SJCRH30 (cell line): ENCODE results near the gene SEMA4B. TPM values are rescaled to one million over a fixed set of nuclear protein-coding genes. Genes with fewer than 3 reads are reported as not detected.

Experiments used
- DNase-seq, 2 experiments: peaks; one replicate each; pipeline ENCODE4 v3.0.0-alpha.2; 2015 to 2020
- H3K27ac ChIP-seq: fragments of 250-450 bp; sonication (Bioruptor Pico); 2 replicates; pipeline ENCODE4 v1.5.1; 2020; ENCODE audit warnings: mild to moderate bottlenecking, moderate library complexity
- H3K27me3 ChIP-seq: fragments of 250-450 bp; sonication (Bioruptor Pico); 2 replicates; pipeline ENCODE4 v1.5.1; 2020; ENCODE audit warnings: mild to moderate bottlenecking, moderate library complexity
- H3K36me3 ChIP-seq: fragments of 250-450 bp; sonication (Bioruptor Pico); 2 replicates; pipeline ENCODE4 v1.5.1; 2020; ENCODE audit warnings: mild to moderate bottlenecking, moderate library complexity
- H3K4me1 ChIP-seq: fragments of 250-450 bp; sonication (Bioruptor Pico); 2 replicates; pipeline ENCODE4 v1.5.1; 2020; ENCODE audit warnings: mild to moderate bottlenecking, moderate library complexity
- H3K4me3 ChIP-seq: fragments of 250-450 bp; sonication (Bioruptor Pico); 2 replicates; pipeline ENCODE4 v1.5.1; 2020; ENCODE audit warnings: mild to moderate bottlenecking, moderate library complexity
- H3K9me3 ChIP-seq: fragments of 250-450 bp; sonication (Bioruptor Pico); replicated peaks from 2 replicates; pipeline ENCODE4 v1.5.1; 2020; ENCODE audit warnings: mild to moderate bottlenecking, moderate library complexity
- total RNA-seq: library from RNA; depleted of rRNA; stranded (reverse); fragments of >200 nt; shearing (Covaris generic); gene quantifications from 2 replicates; pipeline ENCODE4 v1.2.3, GENCODE V29; 2014

The SEMA4B gene
- total RNA-seq, 1 experiment from 2014 or later, result 2.2 TPM

DNA sequence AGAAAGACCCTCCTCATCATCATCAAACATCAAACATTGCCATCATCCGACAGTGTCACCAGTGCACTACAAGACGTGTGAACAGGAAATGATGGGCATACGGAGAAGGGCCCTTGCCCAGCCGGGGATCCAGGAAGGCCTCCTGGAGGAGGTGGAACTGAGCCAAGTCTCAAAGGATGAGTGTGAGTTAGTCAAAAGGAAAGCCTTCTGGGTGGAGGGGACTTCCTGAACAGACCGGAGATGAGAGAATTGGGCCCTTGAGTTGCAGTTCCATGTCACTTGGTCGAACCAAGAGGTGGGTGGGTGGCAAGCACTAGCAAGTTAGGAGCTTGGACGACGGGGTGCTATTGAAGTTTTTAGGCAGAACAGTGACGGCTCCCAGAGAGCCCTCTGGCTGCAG lies 8.5 kb downstream of the SEMA4B start:
- Histone ChIP-seq H3K4me3 (no peak overlapping the region), H3K27me3 (no peaks in the 10 kb centered on the region), H3K4me1 (no peaks in the 10 kb centered on the region), H3K9me3 (no peaks in the 10 kb centered on the region), H3K36me3 (no peaks in the 10 kb centered on the region), H3K27ac (no peak overlapping the region)
- no peak for DNase-seq

DNA sequence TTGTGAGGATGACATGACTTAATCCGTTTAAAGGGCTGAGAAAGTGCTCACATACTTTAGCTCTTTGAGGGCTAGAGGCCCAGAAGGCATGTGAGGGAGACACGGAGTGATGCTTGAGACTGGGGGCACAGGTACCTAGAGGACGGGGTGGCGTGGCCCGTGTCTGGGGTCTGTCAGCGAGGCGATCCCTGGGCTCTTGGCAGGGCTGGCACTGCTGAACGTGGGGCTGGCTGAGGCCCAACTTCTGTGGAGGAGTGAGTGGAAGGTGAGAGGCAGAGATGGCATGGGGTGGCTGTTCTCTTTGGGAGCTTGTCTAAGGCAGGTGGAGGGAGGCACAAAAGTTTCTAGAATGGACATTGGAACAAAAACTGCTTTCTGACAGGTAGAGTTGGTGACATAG lies 9.5 kb downstream of the SEMA4B start:
- no peak overlapping the region for H3K4me3 ChIP-seq
- H3K36me3 ChIP-seq, result no peaks in the 10 kb centered on the region
- no peaks in the 10 kb centered on the region for H3K27me3 ChIP-seq
- H3K9me3 ChIP-seq, result no peaks in the 10 kb centered on the region
- DNase-seq, result no peak
- H3K27ac ChIP-seq, result no peak overlapping the region
- H3K4me1 ChIP-seq, result no peaks in the 10 kb centered on the region

DNA sequence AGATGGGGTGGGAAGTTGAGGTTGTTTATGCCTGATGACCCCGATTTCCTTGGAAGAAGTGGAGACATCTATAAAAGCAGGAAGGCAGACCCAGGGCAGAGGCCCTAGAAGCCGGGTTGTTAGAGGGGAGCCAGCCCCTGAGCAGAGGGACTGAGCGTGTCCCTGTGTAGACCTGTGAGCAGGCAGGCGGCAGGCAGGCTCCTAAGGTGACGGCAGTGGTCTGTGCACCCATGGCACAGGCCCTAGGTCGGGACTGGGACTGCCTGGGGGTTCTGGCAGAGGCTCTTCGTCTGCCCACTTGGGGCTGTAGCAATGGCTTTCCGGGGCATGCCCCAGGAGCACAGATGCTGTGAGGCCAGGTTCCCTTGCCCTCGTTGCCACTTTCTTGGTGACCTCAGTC lies 9.9 kb downstream of the SEMA4B start:
- no peak for DNase-seq
- Histone ChIP-seq H3K4me1 (no peaks in the 10 kb centered on the region), H3K9me3 (no peaks in the 10 kb centered on the region), H3K4me3 (no peak overlapping the region), H3K27ac (no peak overlapping the region), H3K27me3 (no peaks in the 10 kb centered on the region), H3K36me3 (no peaks in the 10 kb centered on the region)

DNA sequence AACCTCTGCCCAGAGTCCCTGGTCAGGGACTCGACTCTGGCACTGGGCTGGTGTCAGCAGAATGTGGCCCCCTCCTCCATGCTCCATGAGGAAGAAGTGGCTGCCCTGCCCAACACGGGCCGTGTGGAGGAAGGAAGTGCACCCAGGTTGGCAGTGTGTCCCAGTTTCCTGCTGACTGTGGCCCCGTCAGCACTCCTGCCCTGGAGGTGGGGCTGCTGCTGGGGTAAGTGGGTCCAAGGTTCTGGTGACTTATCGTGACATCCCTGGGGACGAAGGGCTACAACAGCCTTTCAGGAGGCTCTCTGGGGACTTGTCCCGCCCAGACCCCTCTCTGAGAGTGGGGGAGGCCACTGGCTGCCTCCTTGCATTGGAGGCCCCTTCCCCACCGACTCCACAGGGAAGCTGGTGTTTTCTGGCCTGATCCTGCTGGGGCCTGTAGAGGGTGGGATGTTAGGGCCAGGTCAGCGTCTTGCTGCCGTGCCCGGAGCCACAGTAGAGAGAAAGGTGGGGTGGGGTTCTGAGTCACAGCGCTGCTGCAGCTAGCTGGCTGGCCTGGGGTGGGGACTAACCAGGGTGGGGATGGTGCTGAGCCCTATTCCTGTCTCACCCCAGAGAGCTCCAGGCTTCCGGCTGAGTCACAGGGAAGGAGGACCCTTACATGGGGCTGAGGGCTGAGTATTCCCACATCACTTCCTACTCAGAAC lies 10.5 kb downstream of the SEMA4B start:
- no peak overlapping the region for H3K27ac ChIP-seq
- no peak for DNase-seq

GRCh38 chr15:90212221-90213098 lies 11.3 kb downstream of the SEMA4B start:
- Histone ChIP-seq H3K9me3 (no peaks in the 10 kb centered on the region), H3K27ac (no peak overlapping the region), H3K27me3 (no peaks in the 10 kb centered on the region), H3K36me3 (no peaks in the 10 kb centered on the region), H3K4me3 (no peak overlapping the region), H3K4me1 (no peaks in the 10 kb centered on the region)
- DNase-seq, result no peak

More for the DNA sequence above, 10.5 kb downstream of the SEMA4B start:
- H3K36me3 ChIP-seq, result no peaks in the 10 kb centered on the region
- H3K9me3 ChIP-seq, result no peaks in the 10 kb centered on the region
- H3K4me1 ChIP-seq, result no peaks in the 10 kb centered on the region
- no peaks in the 10 kb centered on the region for H3K27me3 ChIP-seq
- no peak overlapping the region for H3K4me3 ChIP-seq

DNA sequence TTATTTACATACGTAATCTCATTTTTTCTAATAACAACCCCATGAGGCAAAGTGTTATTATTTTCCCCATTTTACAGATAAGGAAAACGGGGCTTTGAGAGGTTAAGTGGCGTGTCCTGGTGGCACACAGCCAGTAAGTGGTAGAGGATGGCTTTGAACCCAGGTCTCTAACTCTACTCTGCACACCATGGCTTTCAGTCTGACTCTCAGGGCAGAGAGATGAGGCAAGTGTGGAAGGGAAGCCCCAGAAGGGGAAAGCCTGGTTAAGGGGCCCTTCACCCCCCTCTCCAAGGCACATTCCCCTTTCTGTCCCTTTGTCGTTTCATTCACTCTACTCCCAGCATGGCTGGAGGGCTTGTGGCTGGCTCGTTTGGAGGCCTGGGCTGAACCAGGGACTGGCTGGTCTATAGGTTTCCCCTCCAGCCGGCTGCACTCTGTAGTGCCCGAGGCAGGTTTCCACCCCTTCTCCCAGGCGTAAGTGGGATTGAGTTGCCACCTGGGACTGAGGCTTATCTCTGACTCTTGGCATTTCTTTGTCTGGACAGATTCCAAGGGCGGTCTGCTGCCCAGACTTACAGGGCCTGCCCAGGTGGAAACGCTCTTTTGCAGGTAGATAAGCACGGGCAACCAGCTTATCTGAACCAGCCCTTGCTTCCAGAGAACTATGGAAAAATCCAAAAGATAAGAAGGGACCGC lies 12.1 kb downstream of the SEMA4B start:
- Histone ChIP-seq H3K27me3 (no peaks in the 10 kb centered on the region), H3K4me1 (no peaks in the 10 kb centered on the region), H3K27ac (no peak overlapping the region), H3K36me3 (no peaks in the 10 kb centered on the region), H3K9me3 (no peaks in the 10 kb centered on the region), H3K4me3 (no peak overlapping the region)
- peak in 1 of 2 experiments; percentile 31 for DNase-seq

- no peaks in the 10 kb centered on the region for H3K9me3 ChIP-seq
- H3K27me3 ChIP-seq, result no peaks in the 10 kb centered on the region
- H3K4me3 ChIP-seq, result no peak overlapping the region
- no peaks in the 10 kb centered on the region for H3K36me3 ChIP-seq
- H3K27ac ChIP-seq, result no peak overlapping the region
- DNase-seq, result no peak
- no peaks in the 10 kb centered on the region for H3K4me1 ChIP-seq
These were observed 12.7 kb downstream of the SEMA4B start for GRCh38 chr15:90213818-90214204.

DNA sequence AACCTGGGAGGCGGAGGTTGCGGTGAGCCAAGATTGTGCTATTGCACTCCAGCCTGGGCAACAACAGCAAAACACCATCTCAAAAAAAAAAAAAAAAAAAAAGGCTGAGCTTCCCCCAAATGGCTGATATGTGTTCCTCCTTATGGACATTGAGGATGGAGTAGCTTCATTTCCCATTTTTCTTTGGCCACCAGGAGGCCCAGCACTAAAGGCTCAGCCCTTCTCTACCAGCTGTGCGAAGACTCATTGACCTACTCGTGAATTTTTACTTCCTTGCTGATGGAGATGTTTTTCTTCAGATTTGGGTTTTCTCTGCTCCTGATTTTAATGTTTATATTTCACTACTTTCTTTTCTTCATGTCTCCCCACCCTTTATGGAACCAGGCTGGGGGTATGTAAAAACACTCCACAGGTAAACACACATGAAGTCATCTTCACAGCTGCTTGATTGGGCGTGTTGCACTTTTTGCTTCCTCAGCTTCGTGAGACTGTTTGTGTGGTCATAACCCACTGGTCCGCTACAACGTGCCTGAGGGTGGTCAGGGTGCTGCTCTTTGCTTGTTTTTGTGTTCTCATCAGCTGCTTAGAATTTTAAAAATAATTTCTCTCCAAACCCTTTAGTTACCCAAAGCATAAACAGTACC lies 13.5 kb downstream of the SEMA4B start:
- Histone ChIP-seq H3K4me3 (no peak overlapping the region), H3K36me3 (no peaks in the 10 kb centered on the region), H3K9me3 (no peaks in the 10 kb centered on the region), H3K27me3 (no peaks in the 10 kb centered on the region), H3K27ac (no peak overlapping the region), H3K4me1 (no peaks in the 10 kb centered on the region)
- peak in 1 of 2 experiments; percentile 28 for DNase-seq

DNA sequence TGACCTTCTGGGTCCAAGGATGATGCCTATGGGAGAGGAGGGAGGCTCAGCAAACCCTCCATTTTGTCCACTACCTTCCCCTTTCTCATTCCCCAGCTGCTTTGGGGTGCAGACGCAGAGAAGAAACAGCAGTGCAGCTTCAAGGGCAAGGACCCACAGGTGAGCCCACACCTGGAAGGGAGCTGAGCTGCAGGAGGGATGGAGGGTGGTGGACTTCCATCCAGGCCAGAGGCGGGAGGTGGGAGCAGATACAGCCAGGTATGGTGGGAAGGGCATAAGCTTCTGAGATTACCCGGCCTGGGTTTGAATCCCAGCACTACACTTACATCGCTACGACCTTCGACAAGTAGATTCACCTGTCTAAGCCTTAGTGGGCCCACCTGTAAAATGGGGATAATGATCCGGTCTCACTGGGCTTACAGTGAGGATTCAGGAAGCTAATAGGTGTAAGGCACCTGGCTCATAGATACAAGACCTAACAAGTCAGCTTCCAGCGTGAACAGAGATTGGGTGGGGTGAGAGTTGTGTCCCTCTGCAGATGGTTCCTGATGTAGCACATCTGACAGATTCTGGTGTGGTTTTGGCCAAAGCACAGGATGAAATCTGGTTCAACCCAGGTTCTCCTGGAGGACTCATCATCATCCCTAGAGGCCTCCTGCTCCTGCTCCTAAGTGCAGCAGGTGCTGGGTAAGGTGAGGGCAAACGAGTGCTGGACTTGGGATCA lies 16.7 kb downstream of the SEMA4B start:
- no peaks in the 10 kb centered on the region for H3K4me1 ChIP-seq

DNA sequence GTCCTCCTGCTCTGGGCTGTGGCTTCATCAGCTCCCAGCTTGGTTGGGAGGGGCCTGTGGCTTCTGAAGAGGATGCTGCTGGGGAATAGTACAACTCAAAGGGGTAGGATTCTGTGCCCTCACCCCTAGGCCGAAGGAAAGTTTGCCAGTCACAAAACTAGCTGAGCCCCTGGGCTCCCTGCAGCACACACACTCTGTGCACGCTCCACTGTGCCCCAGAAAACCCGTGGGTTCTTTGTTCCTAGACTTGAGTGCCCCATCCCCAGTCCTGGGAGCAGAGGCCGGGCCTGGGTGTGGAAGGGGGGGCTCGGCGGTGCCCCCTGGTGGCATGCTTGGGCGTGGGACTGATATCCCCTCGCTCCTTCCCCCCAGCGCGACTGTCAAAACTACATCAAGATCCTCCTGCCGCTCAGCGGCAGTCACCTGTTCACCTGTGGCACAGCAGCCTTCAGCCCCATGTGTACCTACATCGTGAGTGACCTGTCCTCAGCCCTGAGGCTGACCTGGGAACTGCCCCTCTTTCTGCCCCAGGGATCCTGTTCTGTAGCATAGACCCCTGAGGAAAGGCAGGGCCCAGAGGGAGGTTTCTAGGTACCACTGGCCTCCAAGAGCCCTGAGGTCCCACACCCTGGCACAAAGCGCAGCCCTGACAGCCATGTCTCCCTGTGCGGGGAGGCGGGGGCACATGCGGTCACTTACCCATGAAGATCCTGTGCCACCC lies 18.5 kb downstream of the SEMA4B start:
- H3K27ac ChIP-seq, result no peak overlapping the region
- DNase-seq, result peak; percentile 46 to 70
- H3K9me3 ChIP-seq, result no peaks in the 10 kb centered on the region
- H3K4me1 ChIP-seq, result no peaks in the 10 kb centered on the region
- no peak overlapping the region for H3K4me3 ChIP-seq
- no peaks in the 10 kb centered on the region for H3K36me3 ChIP-seq
- H3K27me3 ChIP-seq, result no peaks in the 10 kb centered on the region

More for the DNA sequence above, 16.7 kb downstream of the SEMA4B start:
- no peak for DNase-seq
- no peaks in the 10 kb centered on the region for H3K36me3 ChIP-seq
- H3K4me3 ChIP-seq, result no peak overlapping the region
- no peak overlapping the region for H3K27ac ChIP-seq
- no peaks in the 10 kb centered on the region for H3K9me3 ChIP-seq
- H3K27me3 ChIP-seq, result no peaks in the 10 kb centered on the region

GRCh38 chr15:90221246-90221900 lies 20.2 kb downstream of the SEMA4B start:
- Histone ChIP-seq H3K27ac (no peak overlapping the region), H3K9me3 (no peaks in the 10 kb centered on the region), H3K4me3 (no peak overlapping the region), H3K4me1 (no peaks in the 10 kb centered on the region), H3K36me3 (no peaks in the 10 kb centered on the region), H3K27me3 (no peaks in the 10 kb centered on the region)
- peak; percentile 85 to 89 for DNase-seq

GRCh38 chr15:90222547-90222946 lies 21.4 kb downstream of the SEMA4B start:
- Histone ChIP-seq H3K27ac (no peak overlapping the region), H3K4me3 (no peak overlapping the region), H3K9me3 (no peaks in the 10 kb centered on the region), H3K27me3 (no peaks in the 10 kb centered on the region), H3K4me1 (no peaks in the 10 kb centered on the region), H3K36me3 (no peaks in the 10 kb centered on the region)
- DNase-seq, result no peak

- Histone ChIP-seq H3K4me1 (no peaks in the 10 kb centered on the region), H3K4me3 (no peak overlapping the region)
These were observed 22.5 kb downstream of the SEMA4B start for GRCh38 chr15:90223441-90224165.

More at GRCh38 chr15:90223441-90224165, 22.5 kb downstream of the SEMA4B start:
- Histone ChIP-seq H3K27me3 (no peaks in the 10 kb centered on the region), H3K36me3 (no peaks in the 10 kb centered on the region), H3K9me3 (no peaks in the 10 kb centered on the region), H3K27ac (no peak overlapping the region)
- no peak for DNase-seq
